Measurements from ENCODE around the gene TMEM135.

- TF ChIP-seq CTCF (IDR thresholded peaks at IDR 0.05) (no peak), POLR2A (IDR thresholded peaks at IDR 0.05) (no peak), POLR2AphosphoS5 (IDR thresholded peaks at IDR 0.05) (no peak)
These were observed 152.3 kb downstream of the TMEM135 start for GRCh38 chr11:87190071-87190470.

Data from breast epithelium (tissue), 3 donors.